Fibroblast of pulmonary artery (primary cell): ENCODE measurements around the gene TSEN2.

Experiments used
- DNase-seq: peaks from one replicate; pipeline ENCODE4 v3.0.0-alpha.2; 2010; ENCODE audit warnings: low read depth
- H3K4me3 ChIP-seq: replicated peaks from 2 replicates; pipeline ENCODE4 v1.5.1; 2011; ENCODE audit warnings: low read depth, mild to moderate bottlenecking, control low read depth, low read length, moderate library complexity
- CTCF ChIP-seq: IDR thresholded peaks from 2 replicates; pipeline ENCODE4 v1.5.1; 2011; ENCODE audit warnings: mild to moderate bottlenecking, control low read depth, low read length, inconsistent platforms; ENCODE audit errors: missing control alignments

Gene TSEN2

GRCh38 chr3:12558706-12559105, 74.4 kb downstream of the TSEN2 start:
- no peak for DNase-seq
- no peak for TF ChIP-seq CTCF
- peak overlapping the region; percentile 76 for H3K4me3 ChIP-seq

GRCh38 chr3:12559520-12559919, 75.2 kb downstream of the TSEN2 start:
- TF ChIP-seq CTCF = no peak
- no peak overlapping the region for H3K4me3 ChIP-seq
- no peak for DNase-seq

- no peak for DNase-seq
- no peak for TF ChIP-seq CTCF
- H3K4me3 ChIP-seq = no peak overlapping the region
These were observed 76.4 kb downstream of the TSEN2 start for GRCh38 chr3:12560505-12561190.

- no peak overlapping the region for H3K4me3 ChIP-seq
- TF ChIP-seq CTCF = no peak
- DNase-seq = no peak
These were observed 77.1 kb downstream of the TSEN2 start for GRCh38 chr3:12561397-12561796.

GRCh38 chr3:12562451-12562850, 78.2 kb downstream of the TSEN2 start:
- no peak overlapping the region for H3K4me3 ChIP-seq
- DNase-seq = no peak
- TF ChIP-seq CTCF = no peak

GRCh38 chr3:12566976-12567375, 82.7 kb downstream of the TSEN2 start:
- no peak for DNase-seq
- H3K4me3 ChIP-seq = no peak overlapping the region
- no peak for TF ChIP-seq CTCF

- TF ChIP-seq CTCF = no peak
- H3K4me3 ChIP-seq = no peak overlapping the region
- DNase-seq = no peak
These were observed 84.5 kb downstream of the TSEN2 start for GRCh38 chr3:12568747-12569146.
